ENCODE measurements around the gene GALNT18.

- TF ChIP-seq CTCF (IDR thresholded peaks at IDR 0.05; ENCODE audit: low read length) = no peak
- no peak for TF ChIP-seq EZH2 (optimal IDR thresholded peaks at IDR 0.05; ENCODE audit: low read depth, low read length)
- TF ChIP-seq EZH2phosphoT487 (IDR thresholded peaks at IDR 0.05; ENCODE audit: low read length) = no peak
Measured at GRCh38 chr11:11629368-11629767, 7.6 kb upstream of the GALNT18 start.
